ENCODE results near the gene RASL10B.

GRCh38 chr17:35709874-35710273 lies 21.6 kb upstream of the RASL10B start:
- TF ChIP-seq, protein P1, sequence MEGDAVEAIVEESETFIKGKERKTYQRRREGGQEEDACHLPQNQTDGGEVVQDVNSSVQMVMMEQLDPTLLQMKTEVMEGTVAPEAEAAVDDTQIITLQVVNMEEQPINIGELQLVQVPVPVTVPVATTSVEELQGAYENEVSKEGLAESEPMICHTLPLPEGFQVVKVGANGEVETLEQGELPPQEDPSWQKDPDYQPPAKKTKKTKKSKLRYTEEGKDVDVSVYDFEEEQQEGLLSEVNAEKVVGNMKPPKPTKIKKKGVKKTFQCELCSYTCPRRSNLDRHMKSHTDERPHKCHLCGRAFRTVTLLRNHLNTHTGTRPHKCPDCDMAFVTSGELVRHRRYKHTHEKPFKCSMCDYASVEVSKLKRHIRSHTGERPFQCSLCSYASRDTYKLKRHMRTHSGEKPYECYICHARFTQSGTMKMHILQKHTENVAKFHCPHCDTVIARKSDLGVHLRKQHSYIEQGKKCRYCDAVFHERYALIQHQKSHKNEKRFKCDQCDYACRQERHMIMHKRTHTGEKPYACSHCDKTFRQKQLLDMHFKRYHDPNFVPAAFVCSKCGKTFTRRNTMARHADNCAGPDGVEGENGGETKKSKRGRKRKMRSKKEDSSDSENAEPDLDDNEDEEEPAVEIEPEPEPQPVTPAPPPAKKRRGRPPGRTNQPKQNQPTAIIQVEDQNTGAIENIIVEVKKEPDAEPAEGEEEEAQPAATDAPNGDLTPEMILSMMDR (IDR thresholded peaks at IDR 0.05; ENCODE audit: poor library complexity, severe bottlenecking) = no peak
- TF ChIP-seq EZH2 (IDR thresholded peaks at IDR 0.05; ENCODE audit: borderline replicate concordance, insufficient read depth, low read length, poor library complexity, severe bottlenecking) = no peak
- TF ChIP-seq, protein P2, sequence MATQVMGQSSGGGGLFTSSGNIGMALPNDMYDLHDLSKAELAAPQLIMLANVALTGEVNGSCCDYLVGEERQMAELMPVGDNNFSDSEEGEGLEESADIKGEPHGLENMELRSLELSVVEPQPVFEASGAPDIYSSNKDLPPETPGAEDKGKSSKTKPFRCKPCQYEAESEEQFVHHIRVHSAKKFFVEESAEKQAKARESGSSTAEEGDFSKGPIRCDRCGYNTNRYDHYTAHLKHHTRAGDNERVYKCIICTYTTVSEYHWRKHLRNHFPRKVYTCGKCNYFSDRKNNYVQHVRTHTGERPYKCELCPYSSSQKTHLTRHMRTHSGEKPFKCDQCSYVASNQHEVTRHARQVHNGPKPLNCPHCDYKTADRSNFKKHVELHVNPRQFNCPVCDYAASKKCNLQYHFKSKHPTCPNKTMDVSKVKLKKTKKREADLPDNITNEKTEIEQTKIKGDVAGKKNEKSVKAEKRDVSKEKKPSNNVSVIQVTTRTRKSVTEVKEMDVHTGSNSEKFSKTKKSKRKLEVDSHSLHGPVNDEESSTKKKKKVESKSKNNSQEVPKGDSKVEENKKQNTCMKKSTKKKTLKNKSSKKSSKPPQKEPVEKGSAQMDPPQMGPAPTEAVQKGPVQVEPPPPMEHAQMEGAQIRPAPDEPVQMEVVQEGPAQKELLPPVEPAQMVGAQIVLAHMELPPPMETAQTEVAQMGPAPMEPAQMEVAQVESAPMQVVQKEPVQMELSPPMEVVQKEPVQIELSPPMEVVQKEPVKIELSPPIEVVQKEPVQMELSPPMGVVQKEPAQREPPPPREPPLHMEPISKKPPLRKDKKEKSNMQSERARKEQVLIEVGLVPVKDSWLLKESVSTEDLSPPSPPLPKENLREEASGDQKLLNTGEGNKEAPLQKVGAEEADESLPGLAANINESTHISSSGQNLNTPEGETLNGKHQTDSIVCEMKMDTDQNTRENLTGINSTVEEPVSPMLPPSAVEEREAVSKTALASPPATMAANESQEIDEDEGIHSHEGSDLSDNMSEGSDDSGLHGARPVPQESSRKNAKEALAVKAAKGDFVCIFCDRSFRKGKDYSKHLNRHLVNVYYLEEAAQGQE (IDR thresholded peaks at IDR 0.05; ENCODE audit: borderline replicate concordance) = no peak
- no peak for TF ChIP-seq POLR2AphosphoS5 (IDR thresholded peaks at IDR 0.05)
- TF ChIP-seq RAD21 (conservative IDR thresholded peaks at IDR 0.05) = no peak
- TF ChIP-seq TAF1 (IDR thresholded peaks at IDR 0.05; ENCODE audit: low read depth) = no peak
- TF ChIP-seq EP300 (conservative IDR thresholded peaks at IDR 0.05; ENCODE audit: poor library complexity, severe bottlenecking) = no peak
- TF ChIP-seq SMC3 (conservative IDR thresholded peaks at IDR 0.05; ENCODE audit: poor library complexity) = no peak

Data from neural cell (in vitro differentiated cells).